ENCODE results near the gene EN2. TPM values are rescaled to one million over a fixed set of nuclear protein-coding genes. Genes with fewer than 3 reads are reported as not detected.

EN2 gene
- total RNA-seq, 1 experiment from 2014 or later = not detected

GRCh38 chr7:155430606-155431005 is 27.3 kb upstream of the EN2 start:
- no peaks in the 10 kb centered on the region for H3K9me2 ChIP-seq (ENCODE audit: insufficient read depth)
- H2AFZ ChIP-seq = no peak overlapping the region
- DNase-seq = no peak
- no peaks in the 10 kb centered on the region for H3F3A ChIP-seq (ENCODE audit: insufficient read depth, low read depth)
- BruUV-seq (replicated peaks) = no TSS peak
- TF ChIP-seq EZH2 (IDR thresholded peaks at IDR 0.05; ENCODE audit: low read depth) (no peak), CTCF (conservative IDR thresholded peaks at IDR 0.05) (no peak)
- intact Hi-C loops (cut with micrococcal nuclease; ENCODE audit: unreplicated experiment) = no loop called here
- POLR2A ChIA-PET (ENCODE audit: unreplicated experiment) = no interaction called here
- H3K27me3 ChIP-seq (ENCODE audit: insufficient read depth, low read depth) = peaks cover 100% of the 10 kb centered on the region
- CTCF ChIA-PET = no interaction called here
- no peaks in the 10 kb centered on the region for H3K4me1 ChIP-seq (replicated peaks; ENCODE audit: insufficient read depth)
- no peaks in the 10 kb centered on the region for H3K79me2 ChIP-seq (ENCODE audit: low read depth)
- no peaks in the 10 kb centered on the region for H3K36me3 ChIP-seq (ENCODE audit: low read depth)
- no peak overlapping the region for H3K27ac ChIP-seq
- no peak overlapping the region for H3K4me3 ChIP-seq
- peaks cover 4% of the 10 kb centered on the region; the same call in 1 of the 2 replicates for H4K20me1 ChIP-seq (ENCODE audit: insufficient read depth)
- no peak overlapping the region for H3K4me2 ChIP-seq
- H3K9me3 ChIP-seq (ENCODE audit: insufficient read depth, low read depth) = no peaks in the 10 kb centered on the region

- POLR2A ChIA-PET (ENCODE audit: unreplicated experiment) = interaction anchor here (1.0 kb wide), 1 partner anchor 80 kb away, joined by 5 read pairs; no protein-coding TSS in a partner anchor
- TF ChIP-seq CTCF (conservative IDR thresholded peaks at IDR 0.05) (no peak), EZH2 (IDR thresholded peaks at IDR 0.05; ENCODE audit: low read depth) (no peak)
- Histone ChIP-seq H3K4me3 (no peak overlapping the region), H3F3A (ENCODE audit: insufficient read depth, low read depth) (no peaks in the 10 kb centered on the region), H3K4me2 (no peak overlapping the region), H3K27ac (no peak overlapping the region), H3K9me2 (ENCODE audit: insufficient read depth) (no peaks in the 10 kb centered on the region), H2AFZ (no peak overlapping the region), H3K4me1 (replicated peaks; ENCODE audit: insufficient read depth) (no peaks in the 10 kb centered on the region), H3K79me2 (ENCODE audit: low read depth) (no peaks in the 10 kb centered on the region), H3K36me3 (ENCODE audit: low read depth) (no peaks in the 10 kb centered on the region), H3K27me3 (ENCODE audit: insufficient read depth, low read depth) (peaks cover 100% of the 10 kb centered on the region), H4K20me1 (ENCODE audit: insufficient read depth) (peaks cover 4% of the 10 kb centered on the region; the same call in 1 of the 2 replicates), H3K9me3 (ENCODE audit: insufficient read depth, low read depth) (no peaks in the 10 kb centered on the region)
- CTCF ChIA-PET = no interaction called here
- intact Hi-C loops (cut with micrococcal nuclease; ENCODE audit: unreplicated experiment) = no loop called here
- DNase-seq = no peak
- no TSS peak for BruUV-seq (replicated peaks)
These were observed 26.7 kb upstream of the EN2 start for GRCh38 chr7:155431231-155431630.

GRCh38 chr7:155431711-155432110 is 26.2 kb upstream of the EN2 start:
- Histone ChIP-seq H3K4me2 (no peak overlapping the region), H3K27ac (no peak overlapping the region), H3K4me1 (replicated peaks; ENCODE audit: insufficient read depth) (no peaks in the 10 kb centered on the region), H3K9me3 (ENCODE audit: insufficient read depth, low read depth) (no peaks in the 10 kb centered on the region), H3K36me3 (ENCODE audit: low read depth) (no peaks in the 10 kb centered on the region), H4K20me1 (ENCODE audit: insufficient read depth) (peaks cover 4% of the 10 kb centered on the region; the same call in 1 of the 2 replicates), H3F3A (ENCODE audit: insufficient read depth, low read depth) (no peaks in the 10 kb centered on the region), H2AFZ (no peak overlapping the region), H3K79me2 (ENCODE audit: low read depth) (no peaks in the 10 kb centered on the region), H3K9me2 (ENCODE audit: insufficient read depth) (no peaks in the 10 kb centered on the region), H3K4me3 (no peak overlapping the region), H3K27me3 (ENCODE audit: insufficient read depth, low read depth) (peaks cover 100% of the 10 kb centered on the region)
- intact Hi-C loops (cut with micrococcal nuclease; ENCODE audit: unreplicated experiment) = no loop called here
- TF ChIP-seq CTCF (conservative IDR thresholded peaks at IDR 0.05) (no peak), EZH2 (IDR thresholded peaks at IDR 0.05; ENCODE audit: low read depth) (no peak; the same call in 1 of the 2 replicates)
- ChIA-PET POLR2A (ENCODE audit: unreplicated experiment) (interaction anchor here (1.0 kb wide), 1 partner anchor 79 kb away, joined by 5 read pairs; no protein-coding TSS in a partner anchor), CTCF (no interaction called here)
- BruUV-seq (replicated peaks) = no TSS peak
- DNase-seq = no peak
